Measurements from ENCODE around the gene TSC1. TPM values are rescaled to one million over a fixed set of nuclear protein-coding genes. Genes with fewer than 3 reads are reported as not detected.

The TSC1 gene
- polyA plus RNA-seq, 3 donors, result 3.3 to 43.0 (median 5.8) TPM

GRCh38 chr9:132898051-132898450 is 46.4 kb downstream of the TSC1 start:
- H3K4me1 Mint-ChIP-seq, result peaks cover 4% of the 10 kb centered on the region
- no peak for DNase-seq
- H2AFZ ChIP-seq (ENCODE audit: insufficient read depth, low read depth, low read length, poor library complexity, severe bottlenecking), result no peak overlapping the region
- no peaks in the 10 kb centered on the region for H3K27me3 ChIP-seq (ENCODE audit: control insufficient read depth in 2 of 2, insufficient read depth in 2 of 2, low read length in 2 of 2)
- H3K4me2 ChIP-seq (replicated peaks; ENCODE audit: extremely low read depth, low read length, poor library complexity, severe bottlenecking), result no peak overlapping the region
- peaks cover 56 to 93% of the 10 kb centered on the region in 2 donors for H3K36me3 ChIP-seq (replicated peaks in 1 of 2; ENCODE audit: control insufficient read depth in 1 of 2, insufficient read depth in 2 of 2, low read length in 2 of 2)
- WGBS (ENCODE audit: insufficient coverage), result 100% methylated on average over 5 of the region's 7 CpGs
- H3K9ac ChIP-seq (ENCODE audit: insufficient read depth, low read length, poor library complexity, severe bottlenecking), result no peak overlapping the region
- H3K79me2 ChIP-seq (ENCODE audit: insufficient read depth, low read length), result no peaks in the 10 kb centered on the region
- H3K4me3 ChIP-seq (replicated peaks in 1 of 3; ENCODE audit: low read depth in 2 of 3, low read length in 3 of 3), result no peak overlapping the region
- peaks cover 0 to 2% of the 10 kb centered on the region in 2 donors for H3K4me1 ChIP-seq (ENCODE audit: control insufficient read depth in 1 of 2, insufficient read depth in 2 of 2, low read length in 2 of 2)
- no peak overlapping the region for H3K27ac ChIP-seq (ENCODE audit: low read depth in 1 of 2, low read length in 2 of 2)
- H3K9me3 Mint-ChIP-seq, result no peaks in the 10 kb centered on the region
- H3K27ac Mint-ChIP-seq, result no peak overlapping the region
- intact Hi-C loops (cut with micrococcal nuclease), result no loop called here
- H3K27me3 Mint-ChIP-seq (ENCODE audit: low read depth in 3 of 3), result peaks cover 0 to 3% (median 0%) of the 10 kb centered on the region in 3 donors
- H3K4me3 Mint-ChIP-seq, result no peak overlapping the region
- H3K9me3 ChIP-seq (replicated peaks in 1 of 2; ENCODE audit: control insufficient read depth in 1 of 2, insufficient read depth in 1 of 2, low read length in 2 of 2), result no peaks in the 10 kb centered on the region
- H3K36me3 Mint-ChIP-seq, result peaks cover 81 to 86% of the 10 kb centered on the region in 2 donors
- no peaks in the 10 kb centered on the region for H4K20me1 ChIP-seq (ENCODE audit: insufficient read depth, low read length)
- TF ChIP-seq CTCF (IDR thresholded peaks at IDR 0.05), result no peak

DNA sequence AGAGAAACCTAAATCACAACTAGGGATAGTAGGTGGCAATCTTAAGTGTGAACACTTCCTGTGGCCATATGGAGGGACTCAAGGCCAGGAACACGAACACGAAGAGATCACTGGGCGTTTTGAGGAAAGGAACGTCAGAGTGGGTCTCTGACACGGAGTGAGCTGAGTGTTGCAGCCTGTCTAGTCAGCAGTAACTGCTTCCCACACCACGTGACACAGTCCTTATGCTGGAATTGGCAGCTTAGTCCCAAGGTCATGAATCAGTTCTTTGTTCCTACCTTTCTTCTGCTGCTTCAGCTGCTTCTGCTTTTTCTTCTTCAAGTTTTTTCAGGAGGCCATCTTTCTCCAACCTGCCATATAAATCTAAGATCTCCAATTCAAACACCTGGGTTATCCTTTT is 47.5 kb downstream of the TSC1 start:
- peak overlapping the region in 4 of 7 donors; percentile 11 to 46 (median 17) for H3K27ac Mint-ChIP-seq
- Histone ChIP-seq H4K20me1 (ENCODE audit: insufficient read depth, low read length) (no peaks in the 10 kb centered on the region), H3K4me1 (ENCODE audit: control insufficient read depth in 1 of 2, insufficient read depth in 2 of 2, low read length in 2 of 2) (peaks cover 0 to 2% of the 10 kb centered on the region in 2 donors), H3K36me3 (replicated peaks in 1 of 2; ENCODE audit: control insufficient read depth in 1 of 2, insufficient read depth in 2 of 2, low read length in 2 of 2) (peaks cover 48 to 95% of the 10 kb centered on the region in 2 donors), H3K79me2 (ENCODE audit: insufficient read depth, low read length) (no peaks in the 10 kb centered on the region), H3K4me3 (replicated peaks in 1 of 3; ENCODE audit: low read depth in 2 of 3, low read length in 3 of 3) (no peak overlapping the region), H3K27me3 (ENCODE audit: control insufficient read depth in 2 of 2, insufficient read depth in 2 of 2, low read length in 2 of 2) (no peaks in the 10 kb centered on the region), H3K9ac (ENCODE audit: insufficient read depth, low read length, poor library complexity, severe bottlenecking) (no peak overlapping the region), H3K27ac (ENCODE audit: low read depth in 1 of 2, low read length in 2 of 2) (peak overlapping the region in 1 of 2 donors; percentile 44), H2AFZ (ENCODE audit: insufficient read depth, low read depth, low read length, poor library complexity, severe bottlenecking) (no peak overlapping the region), H3K9me3 (replicated peaks in 1 of 2; ENCODE audit: control insufficient read depth in 1 of 2, insufficient read depth in 1 of 2, low read length in 2 of 2) (no peaks in the 10 kb centered on the region), H3K4me2 (replicated peaks; ENCODE audit: extremely low read depth, low read length, poor library complexity, severe bottlenecking) (no peak overlapping the region)
- no peak overlapping the region for H3K4me3 Mint-ChIP-seq
- intact Hi-C loops (cut with micrococcal nuclease), result no loop called here
- no peak for TF ChIP-seq CTCF (IDR thresholded peaks at IDR 0.05)
- peaks cover 4% of the 10 kb centered on the region for H3K4me1 Mint-ChIP-seq
- H3K36me3 Mint-ChIP-seq, result peaks cover 79 to 89% of the 10 kb centered on the region in 2 donors
- DNase-seq, result peak in 1 of 3 donors; percentile 23
- H3K9me3 Mint-ChIP-seq, result no peaks in the 10 kb centered on the region
- WGBS (ENCODE audit: insufficient coverage), result 90% methylated on average over 6 of the region's 6 CpGs
- H3K27me3 Mint-ChIP-seq (ENCODE audit: low read depth in 3 of 3), result peaks cover 0 to 3% (median under 1%) of the 10 kb centered on the region in 3 donors
